SHP77 treated with DMSO at 0.1 percent for 48 hours (cell line): ENCODE data around the gene SLC25A22.

ENCODE experiments used
- DNase-seq: peaks from one replicate; lab custom pipeline; 2025; lab: John Stamatoyannopoulos, UW

The SLC25A22 gene

DNA sequence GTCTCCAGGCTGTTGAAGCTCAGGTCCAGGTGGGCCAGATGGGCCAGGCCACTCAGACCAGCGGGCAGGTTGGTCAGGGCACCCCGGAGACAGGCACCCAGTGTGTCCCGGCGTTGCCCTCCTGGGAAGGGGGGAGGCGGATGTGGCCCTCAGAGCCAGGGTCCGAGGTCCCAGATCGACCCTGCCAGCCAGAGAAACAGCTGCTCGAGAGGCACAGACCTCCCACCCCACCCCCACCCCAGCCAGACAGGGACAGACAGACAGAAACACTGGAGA, 5.3 kb upstream of the SLC25A22 start:
- no peak for DNase-seq

DNA sequence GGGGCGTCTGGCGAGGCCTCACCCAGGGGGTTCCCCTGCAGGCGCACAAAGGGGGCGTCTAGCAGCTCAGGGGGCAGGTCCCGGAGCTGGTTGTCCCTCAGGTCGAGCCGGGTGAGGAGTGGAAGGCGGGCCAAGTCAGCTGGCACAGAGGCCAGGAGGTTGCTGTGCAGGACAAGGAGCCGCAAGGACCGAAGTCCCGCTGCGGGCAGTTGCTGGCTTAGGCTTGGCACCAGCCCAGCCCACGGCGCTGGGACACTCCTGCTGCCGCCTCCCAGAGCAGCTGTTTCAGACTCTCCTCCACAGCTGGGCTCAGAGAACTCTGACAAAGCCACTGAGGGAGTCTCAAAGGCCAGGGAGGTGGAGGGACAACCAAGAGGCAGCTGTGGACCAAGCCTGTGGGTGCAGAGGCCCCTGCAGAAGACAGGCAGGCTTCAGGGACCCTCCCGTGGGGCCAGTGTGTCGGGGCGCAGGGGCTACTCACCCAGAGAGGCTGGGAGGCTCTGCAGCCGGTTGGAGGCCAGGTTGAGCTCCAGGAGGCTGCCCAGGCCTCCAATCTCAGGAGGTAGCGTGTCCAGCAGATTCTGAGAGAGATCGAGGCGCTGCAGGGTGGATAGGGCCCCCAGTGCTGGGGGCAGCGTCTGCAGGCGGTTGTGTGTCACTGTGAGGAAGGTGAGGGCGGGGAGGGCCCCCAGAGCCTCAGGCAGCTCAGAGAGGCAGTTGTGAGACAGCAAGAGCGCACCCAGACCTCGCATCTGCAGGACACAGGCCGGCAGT, 4.8 kb upstream of the SLC25A22 start:
- no peak for DNase-seq

DNA sequence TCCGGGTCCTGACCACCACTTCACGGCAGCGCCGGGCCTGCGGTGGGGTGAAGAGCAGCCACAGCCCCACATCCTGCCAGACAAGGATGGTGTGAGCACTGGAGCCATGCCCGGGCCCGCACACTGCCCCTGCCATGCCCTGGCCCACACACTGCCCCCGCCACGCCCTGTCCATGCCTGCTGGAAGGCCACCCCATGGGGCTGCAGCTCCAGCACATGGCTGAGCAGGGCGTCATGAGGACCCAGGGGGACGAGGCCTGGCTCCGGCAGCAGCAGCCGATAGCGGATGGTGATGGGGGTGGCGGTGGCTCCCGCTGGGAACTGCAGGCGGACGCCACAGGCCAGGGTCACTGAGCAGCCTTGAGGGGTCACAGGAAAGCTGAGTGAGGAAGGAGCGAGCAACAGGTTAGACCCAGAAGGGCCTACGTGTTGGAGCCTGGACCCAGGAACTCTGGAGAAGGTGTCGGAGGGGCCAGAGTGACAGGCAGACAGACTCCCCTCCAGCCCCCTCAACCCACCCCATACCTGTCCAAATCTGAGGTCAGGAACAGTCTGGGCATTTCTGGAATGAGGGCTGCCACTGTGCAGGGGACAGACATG, 4.0 kb upstream of the SLC25A22 start:
- no peak for DNase-seq

DNA sequence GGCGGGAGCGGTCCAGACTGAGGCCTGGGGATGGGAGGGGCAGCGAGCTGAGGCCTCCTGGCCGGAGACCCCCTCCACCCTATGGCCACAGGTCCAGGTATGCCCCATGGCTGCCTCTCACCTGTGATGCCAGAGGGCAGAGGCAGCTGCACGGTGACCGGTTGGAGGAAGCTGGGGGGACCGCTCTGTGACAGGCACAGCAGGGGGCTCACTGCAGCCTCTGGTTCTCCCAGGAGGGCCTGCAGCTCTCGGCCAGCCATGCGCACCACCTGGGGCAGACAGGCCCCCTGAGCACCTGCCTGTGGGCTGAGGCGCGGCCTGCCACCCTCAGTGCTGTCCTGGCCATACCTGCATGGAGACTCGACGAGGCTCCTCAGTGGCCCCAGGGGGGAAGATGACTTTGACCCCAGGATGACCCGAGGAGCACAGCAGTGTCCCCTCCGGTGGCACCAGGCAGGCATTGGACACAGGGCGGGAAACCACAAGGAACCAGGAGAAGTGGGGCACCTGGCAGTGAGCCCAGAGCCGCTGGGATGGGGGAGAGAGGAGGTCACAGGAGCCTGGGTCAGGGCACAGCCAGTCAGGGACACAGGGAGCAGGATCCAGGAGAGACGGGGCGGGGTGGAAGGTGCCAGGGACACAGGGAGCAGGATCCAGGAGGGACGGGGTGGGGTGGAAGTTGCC, 3.2 kb upstream of the SLC25A22 start:
- DNase-seq, result no peak

DNA sequence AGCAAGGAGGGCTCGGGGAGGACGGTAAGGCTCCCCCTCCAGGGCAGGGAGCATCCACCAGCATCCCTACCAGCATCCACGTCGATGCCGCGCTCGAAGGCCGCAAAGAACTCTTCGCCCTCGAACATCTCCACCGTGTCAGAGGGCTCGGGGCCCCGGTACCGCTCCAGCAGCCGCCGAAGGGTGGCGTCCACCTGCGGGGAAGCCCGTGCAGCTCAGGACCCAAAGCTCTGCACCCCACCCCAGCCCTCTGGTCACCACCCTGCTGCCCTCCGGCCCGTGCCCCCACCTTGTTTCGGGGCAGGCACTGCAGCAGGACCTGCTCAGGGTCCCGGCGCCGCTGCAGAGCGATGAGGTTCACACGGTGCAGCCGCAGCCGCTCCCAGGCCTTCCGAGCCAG, 2.4 kb upstream of the SLC25A22 start:
- no peak for DNase-seq

DNA sequence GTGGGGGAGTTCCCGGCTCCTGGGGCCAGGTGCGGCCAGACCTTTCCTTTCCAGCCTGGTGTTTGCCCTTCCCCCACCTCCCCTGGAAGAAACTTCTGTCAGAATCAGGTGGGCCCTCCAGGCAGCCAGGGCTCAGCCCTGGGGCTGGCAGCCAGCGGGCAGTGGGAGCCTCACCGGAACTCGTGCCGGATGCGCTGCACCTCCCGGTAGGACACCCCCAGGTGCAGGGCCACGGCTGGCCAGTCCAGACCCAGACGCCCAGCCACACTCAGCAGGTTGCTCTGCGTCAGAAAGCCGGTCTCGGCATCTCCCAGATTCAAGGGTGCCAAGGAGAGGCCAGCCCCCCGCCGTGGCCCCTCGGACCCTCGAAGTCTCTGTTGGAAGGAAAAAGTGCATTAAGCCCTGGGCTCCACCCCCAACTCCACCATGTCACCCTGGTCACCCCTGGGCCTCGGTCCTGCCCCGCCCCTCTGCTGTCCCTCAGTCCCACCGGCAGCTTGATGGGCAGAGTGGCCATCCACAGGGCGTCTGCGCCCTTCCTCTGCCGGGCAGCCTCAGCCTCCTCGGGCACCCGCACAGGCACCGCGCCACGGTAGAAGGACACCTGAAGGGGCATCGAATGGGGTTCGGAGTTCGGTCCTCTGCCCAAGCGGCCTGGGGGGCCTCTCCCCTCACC, 1.7 kb upstream of the SLC25A22 start:
- DNase-seq, result no peak

DNA sequence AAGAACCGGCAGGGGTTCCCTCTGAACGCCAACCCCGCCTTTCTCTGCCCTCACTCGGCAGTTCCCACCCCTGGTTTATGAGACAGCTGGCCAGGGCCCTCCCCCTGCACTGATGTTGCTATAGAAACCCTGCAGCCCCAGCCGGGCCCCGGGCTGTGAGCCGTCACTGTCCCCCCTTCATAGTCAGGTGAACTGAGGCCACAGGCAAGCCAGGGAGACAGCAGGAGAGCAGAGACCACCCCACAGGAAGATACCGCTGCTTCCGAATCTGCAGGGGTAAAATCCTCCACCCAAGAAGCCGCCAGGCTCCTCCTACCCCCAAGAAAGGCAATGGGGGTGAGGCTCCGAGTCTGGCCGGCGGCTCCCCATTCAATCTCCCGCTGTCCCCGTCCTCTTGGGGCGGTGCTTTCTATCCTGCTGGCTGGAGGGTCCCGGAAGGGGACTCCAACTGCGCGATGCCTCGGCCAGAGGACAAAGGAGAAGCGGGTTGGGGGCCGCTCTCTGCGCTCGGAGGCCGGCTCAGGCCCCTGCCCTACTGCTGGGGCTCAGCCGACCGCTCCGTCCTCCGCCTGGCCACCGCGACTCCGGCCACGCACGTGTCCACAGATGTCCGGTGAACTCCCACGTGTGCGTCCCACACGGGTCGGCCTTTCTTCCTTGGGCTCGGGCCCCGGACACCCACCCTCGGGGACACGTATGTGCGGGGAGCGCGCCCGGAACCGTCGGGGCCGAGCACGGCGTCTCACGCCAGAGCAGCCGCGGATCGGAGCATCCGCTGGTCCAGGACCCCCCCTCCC, 587 bp downstream of the SLC25A22 start:
- DNase-seq, result peak; percentile 15

DNA sequence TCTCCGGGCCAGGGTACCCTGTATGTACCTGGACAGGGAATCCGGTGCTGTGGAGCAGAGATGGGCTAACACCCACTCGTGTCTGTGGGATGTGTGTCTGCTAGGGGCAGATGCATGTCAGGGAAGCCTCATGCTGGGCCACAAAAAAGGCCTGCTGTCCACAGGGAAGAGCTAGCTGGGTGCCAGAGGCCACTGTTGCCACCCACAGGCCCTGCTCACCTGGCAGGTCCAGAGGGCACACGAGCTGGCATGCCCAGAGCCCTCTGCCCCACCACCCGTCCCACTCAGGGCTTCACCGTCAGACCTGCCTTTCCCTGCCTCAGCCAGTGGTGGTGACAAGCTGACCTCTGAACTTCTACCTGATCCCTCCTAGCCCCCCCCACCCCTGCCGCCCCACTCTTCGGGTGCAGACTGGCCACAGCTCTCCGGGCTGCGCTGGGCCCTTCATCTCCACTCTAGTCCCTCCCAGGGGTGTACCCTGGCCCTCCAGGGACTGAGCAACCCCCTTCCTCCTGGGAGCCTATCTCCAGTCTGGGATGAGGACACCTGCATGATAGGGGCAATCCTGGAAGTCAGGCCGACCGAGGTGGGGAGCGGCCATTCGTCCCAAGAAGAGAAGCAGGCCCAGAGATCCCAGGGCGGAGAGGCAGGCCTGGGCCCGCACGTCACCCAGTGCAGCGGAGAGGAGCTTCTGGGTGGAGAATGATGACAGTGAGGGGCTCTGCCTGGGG, 1.4 kb downstream of the SLC25A22 start:
- DNase-seq, result no peak

DNA sequence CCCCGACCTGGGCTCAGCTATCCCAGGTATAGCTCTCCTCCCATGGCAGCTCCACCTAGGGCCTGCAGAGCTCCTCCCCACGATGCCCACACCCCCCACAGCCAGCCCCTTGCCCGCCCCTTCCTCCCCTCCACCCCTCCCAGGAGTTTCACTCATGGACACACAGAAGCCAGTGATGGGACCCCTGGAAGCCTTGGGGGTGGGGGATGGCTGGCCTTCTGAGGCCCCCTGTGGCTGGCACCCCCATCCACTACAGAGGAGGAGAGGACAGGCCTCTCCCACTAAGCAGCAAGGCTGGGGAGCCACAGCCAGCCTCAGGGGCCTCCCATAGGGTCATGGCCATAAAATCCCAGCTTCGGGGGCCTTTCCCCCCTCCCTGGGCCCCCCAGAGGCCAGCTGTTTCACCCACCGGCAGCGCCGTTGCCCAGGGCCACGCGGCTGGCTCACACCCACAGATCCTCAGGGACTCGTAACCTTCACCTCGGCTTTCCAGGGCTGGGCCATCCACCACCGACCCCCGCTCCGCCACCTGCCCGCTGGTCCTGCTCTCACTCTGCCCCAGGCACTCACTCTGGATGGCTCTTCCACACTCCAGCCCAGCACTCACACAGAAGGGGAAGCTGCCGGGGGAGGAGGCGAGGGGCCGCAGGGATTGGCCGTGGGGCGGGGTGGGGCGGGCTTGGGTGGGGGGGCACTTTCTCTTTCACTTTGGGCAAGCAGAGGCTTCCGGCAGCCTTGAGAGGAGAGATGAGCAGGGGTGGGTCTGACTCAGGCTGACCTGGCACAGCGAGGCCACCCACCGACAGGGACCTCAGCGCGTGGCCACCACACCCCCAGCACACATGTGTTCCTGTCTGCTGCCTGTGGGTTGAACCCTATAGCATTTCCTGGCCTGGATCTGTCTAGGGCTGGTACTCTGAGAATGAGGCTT, 2.2 kb downstream of the SLC25A22 start:
- no peak for DNase-seq

DNA sequence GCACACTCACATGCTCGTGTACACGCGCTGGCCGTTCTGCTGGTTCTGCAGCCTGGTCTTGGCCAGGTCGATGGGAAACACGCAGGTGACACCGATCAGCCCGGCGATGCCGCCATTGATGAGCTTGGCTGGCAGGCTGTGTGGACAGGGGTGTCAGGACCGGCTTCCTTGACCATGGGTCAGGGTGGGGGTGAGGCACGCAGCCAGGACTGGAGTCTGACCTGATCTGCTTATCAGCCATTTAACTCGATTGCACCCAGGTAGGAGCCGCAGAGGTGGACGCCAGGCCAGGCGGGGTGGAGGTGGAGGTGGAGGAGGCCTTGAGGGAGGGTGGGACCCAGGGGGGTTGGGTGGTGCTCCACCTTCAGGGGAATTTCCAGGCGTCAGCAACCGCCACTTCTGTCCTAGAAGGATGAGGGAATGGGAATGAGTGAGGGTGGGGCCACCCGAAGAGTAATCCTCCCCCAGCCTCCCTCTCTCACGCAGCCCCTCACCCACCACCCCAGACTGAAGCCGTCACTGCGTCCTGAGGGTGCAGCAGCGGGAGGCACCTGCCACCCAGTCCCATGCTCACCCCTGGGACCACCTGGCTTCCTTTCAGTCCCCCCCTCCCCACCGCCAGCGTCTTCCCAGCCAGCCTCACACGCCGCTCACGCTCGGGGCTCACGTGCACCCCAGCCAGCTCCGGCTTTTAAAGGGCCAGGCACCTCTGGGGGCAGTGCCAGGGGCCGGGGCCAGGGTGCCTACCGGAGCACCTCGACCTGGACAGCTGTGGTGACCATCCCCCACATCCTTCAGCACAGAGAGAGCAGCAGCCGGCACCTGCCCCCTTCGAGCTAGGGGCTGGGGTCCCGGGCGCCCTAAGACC, 3.1 kb downstream of the SLC25A22 start:
- no peak for DNase-seq

DNA sequence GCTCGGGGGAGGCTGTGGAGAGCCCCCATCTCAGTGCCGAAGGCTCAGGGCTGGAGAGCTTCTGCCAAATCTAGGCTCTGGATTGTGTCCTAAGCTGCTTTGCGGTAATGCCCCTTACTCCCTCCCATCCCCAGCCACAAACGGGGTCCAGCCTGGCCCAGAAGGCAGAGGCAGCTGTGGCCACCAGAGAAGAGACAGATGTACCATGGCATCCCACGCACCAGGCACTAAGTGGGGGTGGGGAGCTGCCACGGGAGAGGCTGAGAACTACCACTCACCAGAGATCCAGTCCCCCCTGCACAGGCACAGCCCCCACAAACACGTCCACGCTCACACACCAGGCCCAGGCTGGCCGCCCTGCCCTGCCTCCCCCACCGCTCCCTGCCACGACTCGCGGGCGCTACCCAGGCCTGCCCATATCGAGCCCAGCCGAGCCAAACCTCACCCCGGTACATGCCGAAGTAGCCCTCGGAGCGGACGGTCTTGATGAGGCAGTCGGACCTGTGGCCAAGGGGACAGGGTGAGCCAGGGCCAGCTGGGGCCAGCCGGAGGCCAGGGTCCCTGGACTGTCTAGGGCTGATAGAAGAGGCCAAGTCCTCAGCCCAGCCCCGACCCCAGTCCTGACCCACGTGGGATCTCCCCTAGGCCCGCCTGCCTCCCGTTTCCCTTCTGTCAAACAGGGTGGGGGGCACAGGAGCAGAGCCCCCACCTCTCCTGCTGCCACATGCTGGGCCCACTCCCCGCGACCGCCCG, 3.9 kb downstream of the SLC25A22 start:
- DNase-seq, result no peak

DNA sequence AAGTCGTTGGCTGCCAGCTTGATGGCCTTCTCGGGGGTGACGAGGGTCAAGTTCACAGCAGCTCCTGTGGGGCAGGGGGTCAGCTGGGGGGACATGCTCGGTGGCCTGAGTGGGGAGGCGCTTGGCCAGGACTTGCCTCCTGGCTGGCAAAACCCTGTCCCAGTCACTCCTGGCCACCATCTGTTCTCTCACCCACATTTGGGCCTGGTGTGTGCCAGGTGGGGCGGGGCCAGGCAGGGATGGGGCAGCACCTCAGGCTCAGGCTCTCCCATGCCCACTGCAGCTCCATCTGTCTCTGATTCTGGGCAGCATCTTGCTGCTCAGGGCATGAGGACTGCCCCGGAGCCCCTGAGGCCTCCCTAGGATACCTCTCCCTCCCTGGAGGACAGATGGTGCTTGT, 4.5 kb downstream of the SLC25A22 start:
- DNase-seq, result no peak

DNA sequence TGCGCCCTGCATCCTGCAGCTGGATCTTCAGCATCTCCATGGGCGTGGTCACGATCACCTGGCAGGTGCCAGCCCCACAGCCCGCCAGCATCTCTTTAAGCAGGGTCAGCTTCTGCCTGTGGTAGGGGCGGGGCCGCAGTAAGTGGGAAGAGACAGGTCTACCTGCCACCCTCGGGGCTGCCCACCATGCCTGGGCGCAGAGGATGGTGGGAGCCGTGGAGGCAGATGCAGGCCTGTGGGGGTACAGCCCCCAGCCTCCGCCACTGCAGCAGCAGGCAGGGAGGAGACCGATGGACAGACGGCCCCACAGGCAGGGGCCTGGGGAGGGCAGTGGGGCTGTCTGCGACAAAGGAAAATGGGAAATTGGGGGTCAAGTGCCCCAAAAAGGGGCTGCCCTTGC, 5.2 kb downstream of the SLC25A22 start:
- DNase-seq, result no peak

DNA sequence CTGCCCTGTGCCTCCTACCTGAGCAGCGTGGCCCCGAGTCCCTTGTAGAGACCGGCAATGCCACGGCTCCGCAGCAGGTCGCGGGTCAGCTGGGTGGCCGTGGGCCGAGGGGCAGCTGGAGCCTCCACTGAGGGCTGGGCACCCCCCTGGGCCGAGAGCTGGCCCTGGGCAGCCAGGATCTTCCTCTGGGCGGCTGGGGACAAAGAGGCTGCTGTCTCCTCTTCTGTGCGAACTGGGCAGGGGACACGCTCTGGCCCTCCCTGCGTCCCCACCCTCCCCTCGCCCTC, 5.6 kb downstream of the SLC25A22 start:
- DNase-seq, result no peak

DNA sequence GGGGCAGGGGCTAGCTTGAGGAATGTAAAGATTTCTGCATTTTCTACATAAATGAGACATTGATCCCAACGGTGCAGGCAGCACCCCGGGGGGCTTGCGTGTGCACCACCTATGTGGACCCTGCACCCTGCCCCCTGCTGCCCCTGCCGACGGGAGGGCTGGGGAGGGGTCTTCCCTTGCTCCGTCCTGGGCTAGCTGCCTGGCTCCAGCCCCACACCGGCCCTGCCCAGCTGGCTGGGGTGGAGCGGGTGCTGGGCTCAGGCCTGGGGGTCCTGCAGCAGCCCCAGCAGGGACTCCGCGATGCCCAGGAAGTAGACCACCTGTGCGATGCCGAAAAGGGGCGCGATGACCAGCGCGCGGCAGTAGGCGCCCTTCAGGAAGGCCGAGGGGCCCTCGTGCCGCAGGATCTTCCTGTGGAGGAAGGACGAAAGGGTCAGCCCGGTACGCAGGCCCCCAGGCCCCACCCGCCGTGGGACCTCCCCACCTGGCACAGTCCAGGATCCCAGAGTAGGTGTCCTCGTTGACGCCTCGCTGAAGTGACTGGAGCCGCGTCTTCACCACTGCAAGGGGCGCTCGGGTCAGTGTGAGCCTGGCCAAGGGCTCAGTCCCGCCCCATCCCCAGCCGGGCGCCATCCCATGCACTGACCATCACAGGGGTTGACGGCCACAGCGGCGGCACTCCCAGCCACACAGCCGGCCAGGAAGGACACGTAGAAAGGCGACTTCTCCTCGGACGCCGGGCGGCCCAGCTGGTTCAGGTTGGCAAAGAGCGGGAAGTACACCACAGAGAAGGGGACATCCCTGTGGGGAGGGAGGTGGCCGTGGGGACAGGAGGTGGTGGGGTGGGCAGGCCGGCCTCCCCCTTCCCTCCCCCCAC, 6.2 kb downstream of the SLC25A22 start:
- no peak for DNase-seq

DNA sequence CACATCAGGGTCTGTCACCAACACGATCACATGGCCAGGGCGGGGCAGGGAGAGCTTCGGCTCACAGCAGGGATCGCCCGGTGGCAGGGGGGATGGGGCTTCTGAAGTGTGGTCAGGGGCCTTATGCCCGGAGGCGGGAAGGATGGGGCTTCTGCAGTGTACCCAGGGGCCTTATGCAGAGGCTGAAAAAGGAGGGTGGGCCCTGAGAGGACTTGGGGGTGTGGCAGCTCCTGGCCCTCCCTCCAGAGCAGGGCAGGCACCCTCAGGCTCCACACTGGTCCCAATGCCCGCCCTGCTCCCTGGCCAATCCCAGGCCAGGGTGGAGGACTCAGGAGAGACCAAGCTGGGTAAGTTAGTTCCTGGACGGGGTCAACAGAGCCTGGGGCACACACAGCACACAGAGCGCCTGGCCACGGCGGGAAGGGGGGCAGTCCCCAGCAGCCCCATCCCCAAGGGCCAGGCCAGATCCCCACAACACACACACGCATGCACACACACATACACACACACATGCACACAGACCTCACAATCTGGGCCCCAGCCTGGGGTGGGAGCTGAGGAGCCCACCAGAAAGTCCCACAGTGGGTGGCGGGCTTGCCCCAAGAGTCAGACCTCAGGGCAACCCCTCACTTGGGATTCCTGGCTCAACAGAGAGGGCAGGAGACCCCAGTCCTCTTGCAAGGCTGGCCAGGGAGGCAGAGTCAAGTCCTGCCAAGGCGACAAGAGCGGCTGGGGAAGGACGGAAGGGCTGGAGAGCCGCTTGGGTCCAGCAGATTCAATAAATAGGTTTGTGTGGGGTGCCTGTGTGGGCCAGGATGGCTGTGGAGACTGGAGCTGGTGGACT, 7.1 kb downstream of the SLC25A22 start:
- no peak for DNase-seq

DNA sequence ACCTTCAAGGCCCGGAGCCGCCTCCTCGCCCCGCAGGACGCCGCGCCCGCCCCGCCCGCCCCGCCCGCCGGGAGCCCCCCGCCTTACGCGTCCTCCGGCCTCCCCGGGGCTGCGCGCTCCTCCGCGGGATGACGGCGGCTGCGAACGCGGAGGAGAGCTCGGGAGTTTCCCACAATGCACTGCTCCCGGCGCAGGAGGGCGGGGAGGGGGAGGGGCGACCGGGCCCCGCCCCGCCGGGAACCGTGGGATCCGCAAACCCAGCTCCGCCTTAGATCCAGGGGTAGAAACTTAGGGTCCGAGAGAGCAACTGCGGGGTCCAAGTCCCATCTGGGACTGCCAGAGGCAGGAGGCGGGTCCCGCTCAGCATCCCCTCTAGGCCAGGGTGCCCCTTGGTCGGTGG, 8.1 kb downstream of the SLC25A22 start, which contains the start of gene CEND1:
TSS of gene CEND1 (minus strand) at position 148 of the 400 bp plus-strand sequence. CDS start 1,514 bp downstream, outside the sequence.
- no peak for DNase-seq
